ENCODE data around the gene MOGAT3.
"Not testable (repeated sequence)": the region's sequence is repeated elsewhere in the genome, so short reads cannot be mapped to it uniquely, and the experiment has no call there.

MOGAT3 gene

GRCh38 chr7:101210143-101210542, 9.3 kb upstream of the MOGAT3 start:
- DNase-seq (ENCODE audit: extremely low read depth, low read depth) = no peak
- no peak for TF ChIP-seq CTCF (IDR thresholded peaks at IDR 0.05; ENCODE audit: low read depth, low read length)

GRCh38 chr7:101208794-101209193, 8.0 kb upstream of the MOGAT3 start:
- DNase-seq (ENCODE audit: extremely low read depth, low read depth) = no peak
- no peak for TF ChIP-seq CTCF (IDR thresholded peaks at IDR 0.05; ENCODE audit: low read depth, low read length)

GRCh38 chr7:101207459-101207858, 6.6 kb upstream of the MOGAT3 start:
- no peak for DNase-seq (ENCODE audit: extremely low read depth, low read depth)
- no peak for TF ChIP-seq CTCF (IDR thresholded peaks at IDR 0.05; ENCODE audit: low read depth, low read length)

GRCh38 chr7:101206665-101207042, 5.8 kb upstream of the MOGAT3 start:
- no peak for TF ChIP-seq CTCF (IDR thresholded peaks at IDR 0.05; ENCODE audit: low read depth, low read length)
- no peak for DNase-seq (ENCODE audit: extremely low read depth, low read depth)

- no peak for TF ChIP-seq CTCF (IDR thresholded peaks at IDR 0.05; ENCODE audit: low read depth, low read length)
- DNase-seq (ENCODE audit: extremely low read depth, low read depth) = no peak
Observed at GRCh38 chr7:101205901-101206664, 5.2 kb upstream of the MOGAT3 start.

GRCh38 chr7:101203740-101204738, 3.2 kb upstream of the MOGAT3 start:
- not testable (repeated sequence) for DNase-seq (ENCODE audit: extremely low read depth, low read depth)

GRCh38 chr7:101202603-101202918, 1.7 kb upstream of the MOGAT3 start:
- no peak for DNase-seq (ENCODE audit: extremely low read depth, low read depth)
- TF ChIP-seq CTCF (IDR thresholded peaks at IDR 0.05; ENCODE audit: low read depth, low read length) = no peak
